SK-N-SH treated with all-trans-retinoic acid at 6 μM for 48 hours (cell line): ENCODE measurements around the gene CELA1.

Source experiments
- ATAC-seq: fragments of 200-7000 bp; cut with Tn5 transposase; 3 replicates; pipeline ENCODE4 v1.9.1; 2020; ENCODE audit warnings: mild to moderate bottlenecking, moderate library complexity
- ARNTL ChIP-seq: fragments of 450-650 bp; formaldehyde crosslinking; IDR thresholded peaks from 2 replicates; pipeline ENCODE4 v1.5.0; 2020; ENCODE audit warnings: low read depth, mild to moderate bottlenecking, moderate library complexity, borderline replicate concordance
- BACH2 ChIP-seq: fragments of 250-450 bp; sonication (Bioruptor Pico); IDR thresholded peaks from 2 replicates; pipeline ENCODE4 v1.9.0; 2021; ENCODE audit warnings: mild to moderate bottlenecking, borderline replicate concordance
- CSDC2 ChIP-seq: fragments of 250-450 bp; sonication (Bioruptor Pico); IDR thresholded peaks from 2 replicates; pipeline ENCODE4 v1.5.0; 2020; ENCODE audit warnings: mild to moderate bottlenecking, moderate library complexity
- ESRRG ChIP-seq: fragments of 250-450 bp; sonication (Bioruptor Pico); IDR thresholded peaks from 2 replicates; pipeline ENCODE4 v1.6.1; 2021; ENCODE audit warnings: mild to moderate bottlenecking
- GLIS3 ChIP-seq: fragments of 250-450 bp; sonication (Bioruptor Pico); IDR thresholded peaks from 2 replicates; pipeline ENCODE4 v1.5.0; 2020; ENCODE audit warnings: mild to moderate bottlenecking, moderate library complexity
- ISL1 ChIP-seq: fragments of 250-450 bp; sonication (Bioruptor Pico); IDR thresholded peaks from 2 replicates; pipeline ENCODE4 v2.1.2; 2022; ENCODE audit warnings: mild to moderate bottlenecking, moderate library complexity
- OSR1 ChIP-seq: fragments of 250-450 bp; sonication (Bioruptor Pico); IDR thresholded peaks from 2 replicates; pipeline ENCODE4 v1.8.0; 2022; ENCODE audit warnings: moderate library complexity, mild to moderate bottlenecking, inconsistent platforms
- PPARA ChIP-seq: fragments of 250-450 bp; sonication (Bioruptor Pico); IDR thresholded peaks from 2 replicates; pipeline ENCODE4 v1.5.0; 2020; ENCODE audit warnings: mild to moderate bottlenecking, borderline replicate concordance
- RARB ChIP-seq: fragments of 250-450 bp; sonication (Bioruptor Pico); IDR thresholded peaks from 2 replicates; pipeline ENCODE4 v1.8.0; 2021; ENCODE audit warnings: mild to moderate bottlenecking, moderate library complexity
- SNAI2 ChIP-seq: fragments of 250-450 bp; sonication (Bioruptor Pico); IDR thresholded peaks from 2 replicates; pipeline ENCODE4 v1.5.0; 2020; ENCODE audit warnings: mild to moderate bottlenecking, moderate library complexity
- TCF4 ChIP-seq: fragments of 250-450 bp; sonication (Bioruptor Pico); IDR thresholded peaks from 2 replicates; pipeline ENCODE4 v1.8.0; 2021; ENCODE audit warnings: mild to moderate bottlenecking, moderate library complexity, borderline replicate concordance
- TOX ChIP-seq: fragments of 250-450 bp; sonication (Bioruptor Pico); IDR thresholded peaks from 2 replicates; pipeline ENCODE4 v1.8.0; 2021; ENCODE audit warnings: mild to moderate bottlenecking, moderate library complexity, borderline replicate concordance
- ZC3H10 ChIP-seq: fragments of 250-450 bp; sonication (Bioruptor Pico); IDR thresholded peaks from 2 replicates; pipeline ENCODE4 v1.5.1; 2021; ENCODE audit warnings: mild to moderate bottlenecking, moderate library complexity
- ZFP3 ChIP-seq: fragments of 250-450 bp; sonication (Bioruptor Pico); IDR thresholded peaks from 2 replicates; pipeline ENCODE4 v1.5.0; 2020; ENCODE audit warnings: mild to moderate bottlenecking, moderate library complexity
- ZFP30 ChIP-seq: fragments of 450-650 bp; formaldehyde crosslinking; IDR thresholded peaks from 2 replicates; pipeline ENCODE4 v1.5.0; 2022; ENCODE audit warnings: mild to moderate bottlenecking, moderate library complexity
- ZNF565 ChIP-seq: fragments of 450-650 bp; formaldehyde crosslinking; conservative IDR thresholded peaks from 2 replicates; pipeline ENCODE4 v1.5.0; 2020; ENCODE audit warnings: low read depth, mild to moderate bottlenecking, moderate library complexity
- ZNF70 ChIP-seq: fragments of 450-650 bp; formaldehyde crosslinking; IDR thresholded peaks from 2 replicates; pipeline ENCODE4 v1.5.0; 2020; ENCODE audit warnings: mild to moderate bottlenecking, moderate library complexity
- ZNF8 ChIP-seq: fragments of 450-650 bp; formaldehyde crosslinking; IDR thresholded peaks from 2 replicates; pipeline ENCODE4 v1.5.0; 2020; ENCODE audit warnings: mild to moderate bottlenecking, moderate library complexity
- TF ChIP-seq, protein P1 (sequence below): fragments of 250-450 bp; sonication (Bioruptor Pico); IDR thresholded peaks from 2 replicates; pipeline ENCODE4 v1.8.0; 2020; ENCODE audit warnings: mild to moderate bottlenecking, moderate library complexity, borderline replicate concordance
- TF ChIP-seq, protein P2 (sequence below): fragments of 250-450 bp; sonication (Bioruptor Pico); IDR thresholded peaks from 2 replicates; pipeline ENCODE4 v1.8.0; 2021; ENCODE audit warnings: low read depth, mild to moderate bottlenecking, moderate library complexity, borderline replicate concordance
- TF ChIP-seq, protein P3 (sequence below): fragments of 250-450 bp; sonication (Bioruptor Pico); IDR thresholded peaks from 2 replicates; pipeline ENCODE4 v1.5.0; 2020; ENCODE audit warnings: mild to moderate bottlenecking, moderate library complexity
- TF ChIP-seq, protein P4 (sequence below): fragments of 250-450 bp; sonication (Bioruptor Pico); IDR thresholded peaks from 2 replicates; pipeline ENCODE4 v1.5.1; 2021; ENCODE audit warnings: mild to moderate bottlenecking, moderate library complexity
- TF ChIP-seq, protein P5 (sequence below): fragments of 250-450 bp; sonication (Bioruptor Pico); IDR thresholded peaks from 2 replicates; pipeline ENCODE4 v1.5.1; 2020; ENCODE audit warnings: low read depth, mild to moderate bottlenecking, moderate library complexity

Gene CELA1

DNA sequence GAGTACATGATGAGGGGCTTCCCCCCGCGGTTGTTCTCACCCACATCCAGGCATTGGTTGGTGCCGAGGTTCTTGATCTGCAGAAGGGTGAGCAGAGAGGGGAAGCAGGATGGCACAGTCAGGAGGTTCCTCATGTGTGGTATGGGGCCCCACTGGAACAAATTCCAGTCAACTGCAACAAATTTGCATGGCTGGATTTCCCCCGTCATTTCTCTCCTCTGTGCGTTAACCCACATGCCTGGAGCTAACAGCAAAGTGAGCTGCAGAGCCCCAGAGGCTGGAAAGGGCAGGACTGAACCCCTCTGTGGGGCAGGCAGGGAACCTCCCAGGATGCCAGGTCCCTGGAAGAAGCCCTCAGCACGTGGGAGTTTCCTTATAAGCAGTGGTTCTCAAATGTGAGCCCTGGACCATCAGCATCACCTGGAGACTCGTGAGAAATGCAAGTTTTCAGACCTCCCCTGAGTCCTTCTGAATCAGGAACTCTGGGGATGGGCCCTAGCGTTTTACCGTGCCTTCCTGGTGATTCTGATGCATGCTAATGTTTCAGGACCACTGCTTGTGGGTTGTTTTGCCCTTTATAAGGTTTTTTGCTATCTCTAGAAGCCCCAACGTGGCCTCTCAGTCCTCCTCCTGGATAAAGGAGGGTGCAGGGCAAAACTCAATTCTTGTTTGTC is 11.0 kb upstream of the CELA1 start:
- TF ChIP-seq TOX (CRISPR knock-in tag) (no peak), RARB (CRISPR knock-in tag) (no peak), ZNF565 (CRISPR knock-in tag) (no peak), ARNTL (CRISPR knock-in tag) (no peak), ESRRG (CRISPR knock-in tag) (no peak), ZNF8 (CRISPR knock-in tag) (no peak), SNAI2 (CRISPR knock-in tag) (no peak), ZNF70 (no peak), OSR1 (CRISPR knock-in tag) (no peak), TCF4 (CRISPR knock-in tag) (no peak), PPARA (CRISPR knock-in tag) (no peak), BACH2 (no peak), ZFP30 (CRISPR knock-in tag) (no peak), CSDC2 (no peak)
- TF ChIP-seq, protein P1, sequence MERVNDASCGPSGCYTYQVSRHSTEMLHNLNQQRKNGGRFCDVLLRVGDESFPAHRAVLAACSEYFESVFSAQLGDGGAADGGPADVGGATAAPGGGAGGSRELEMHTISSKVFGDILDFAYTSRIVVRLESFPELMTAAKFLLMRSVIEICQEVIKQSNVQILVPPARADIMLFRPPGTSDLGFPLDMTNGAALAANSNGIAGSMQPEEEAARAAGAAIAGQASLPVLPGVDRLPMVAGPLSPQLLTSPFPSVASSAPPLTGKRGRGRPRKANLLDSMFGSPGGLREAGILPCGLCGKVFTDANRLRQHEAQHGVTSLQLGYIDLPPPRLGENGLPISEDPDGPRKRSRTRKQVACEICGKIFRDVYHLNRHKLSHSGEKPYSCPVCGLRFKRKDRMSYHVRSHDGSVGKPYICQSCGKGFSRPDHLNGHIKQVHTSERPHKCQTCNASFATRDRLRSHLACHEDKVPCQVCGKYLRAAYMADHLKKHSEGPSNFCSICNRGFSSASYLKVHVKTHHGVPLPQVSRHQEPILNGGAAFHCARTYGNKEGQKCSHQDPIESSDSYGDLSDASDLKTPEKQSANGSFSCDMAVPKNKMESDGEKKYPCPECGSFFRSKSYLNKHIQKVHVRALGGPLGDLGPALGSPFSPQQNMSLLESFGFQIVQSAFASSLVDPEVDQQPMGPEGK, result no peak
- TF ChIP-seq, protein P2, sequence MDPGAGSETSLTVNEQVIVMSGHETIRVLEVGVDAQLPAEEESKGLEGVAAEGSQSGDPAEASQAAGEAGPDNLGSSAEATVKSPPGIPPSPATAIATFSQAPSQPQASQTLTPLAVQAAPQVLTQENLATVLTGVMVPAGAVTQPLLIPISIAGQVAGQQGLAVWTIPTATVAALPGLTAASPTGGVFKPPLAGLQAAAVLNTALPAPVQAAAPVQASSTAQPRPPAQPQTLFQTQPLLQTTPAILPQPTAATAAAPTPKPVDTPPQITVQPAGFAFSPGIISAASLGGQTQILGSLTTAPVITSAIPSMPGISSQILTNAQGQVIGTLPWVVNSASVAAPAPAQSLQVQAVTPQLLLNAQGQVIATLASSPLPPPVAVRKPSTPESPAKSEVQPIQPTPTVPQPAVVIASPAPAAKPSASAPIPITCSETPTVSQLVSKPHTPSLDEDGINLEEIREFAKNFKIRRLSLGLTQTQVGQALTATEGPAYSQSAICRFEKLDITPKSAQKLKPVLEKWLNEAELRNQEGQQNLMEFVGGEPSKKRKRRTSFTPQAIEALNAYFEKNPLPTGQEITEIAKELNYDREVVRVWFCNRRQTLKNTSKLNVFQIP (CRISPR knock-in tag), result no peak
- TF ChIP-seq, protein P3, sequence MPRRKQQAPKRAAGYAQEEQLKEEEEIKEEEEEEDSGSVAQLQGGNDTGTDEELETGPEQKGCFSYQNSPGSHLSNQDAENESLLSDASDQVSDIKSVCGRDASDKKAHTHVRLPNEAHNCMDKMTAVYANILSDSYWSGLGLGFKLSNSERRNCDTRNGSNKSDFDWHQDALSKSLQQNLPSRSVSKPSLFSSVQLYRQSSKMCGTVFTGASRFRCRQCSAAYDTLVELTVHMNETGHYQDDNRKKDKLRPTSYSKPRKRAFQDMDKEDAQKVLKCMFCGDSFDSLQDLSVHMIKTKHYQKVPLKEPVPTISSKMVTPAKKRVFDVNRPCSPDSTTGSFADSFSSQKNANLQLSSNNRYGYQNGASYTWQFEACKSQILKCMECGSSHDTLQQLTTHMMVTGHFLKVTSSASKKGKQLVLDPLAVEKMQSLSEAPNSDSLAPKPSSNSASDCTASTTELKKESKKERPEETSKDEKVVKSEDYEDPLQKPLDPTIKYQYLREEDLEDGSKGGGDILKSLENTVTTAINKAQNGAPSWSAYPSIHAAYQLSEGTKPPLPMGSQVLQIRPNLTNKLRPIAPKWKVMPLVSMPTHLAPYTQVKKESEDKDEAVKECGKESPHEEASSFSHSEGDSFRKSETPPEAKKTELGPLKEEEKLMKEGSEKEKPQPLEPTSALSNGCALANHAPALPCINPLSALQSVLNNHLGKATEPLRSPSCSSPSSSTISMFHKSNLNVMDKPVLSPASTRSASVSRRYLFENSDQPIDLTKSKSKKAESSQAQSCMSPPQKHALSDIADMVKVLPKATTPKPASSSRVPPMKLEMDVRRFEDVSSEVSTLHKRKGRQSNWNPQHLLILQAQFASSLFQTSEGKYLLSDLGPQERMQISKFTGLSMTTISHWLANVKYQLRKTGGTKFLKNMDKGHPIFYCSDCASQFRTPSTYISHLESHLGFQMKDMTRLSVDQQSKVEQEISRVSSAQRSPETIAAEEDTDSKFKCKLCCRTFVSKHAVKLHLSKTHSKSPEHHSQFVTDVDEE, result no peak
- TF ChIP-seq, protein P4, sequence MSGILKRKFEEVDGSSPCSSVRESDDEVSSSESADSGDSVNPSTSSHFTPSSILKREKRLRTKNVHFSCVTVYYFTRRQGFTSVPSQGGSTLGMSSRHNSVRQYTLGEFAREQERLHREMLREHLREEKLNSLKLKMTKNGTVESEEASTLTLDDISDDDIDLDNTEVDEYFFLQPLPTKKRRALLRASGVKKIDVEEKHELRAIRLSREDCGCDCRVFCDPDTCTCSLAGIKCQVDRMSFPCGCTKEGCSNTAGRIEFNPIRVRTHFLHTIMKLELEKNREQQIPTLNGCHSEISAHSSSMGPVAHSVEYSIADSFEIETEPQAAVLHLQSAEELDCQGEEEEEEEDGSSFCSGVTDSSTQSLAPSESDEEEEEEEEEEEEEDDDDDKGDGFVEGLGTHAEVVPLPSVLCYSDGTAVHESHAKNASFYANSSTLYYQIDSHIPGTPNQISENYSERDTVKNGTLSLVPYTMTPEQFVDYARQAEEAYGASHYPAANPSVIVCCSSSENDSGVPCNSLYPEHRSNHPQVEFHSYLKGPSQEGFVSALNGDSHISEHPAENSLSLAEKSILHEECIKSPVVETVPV, result no peak
- TF ChIP-seq, all 23 proteins: peak for 0
- no peak for ATAC-seq

DNA sequence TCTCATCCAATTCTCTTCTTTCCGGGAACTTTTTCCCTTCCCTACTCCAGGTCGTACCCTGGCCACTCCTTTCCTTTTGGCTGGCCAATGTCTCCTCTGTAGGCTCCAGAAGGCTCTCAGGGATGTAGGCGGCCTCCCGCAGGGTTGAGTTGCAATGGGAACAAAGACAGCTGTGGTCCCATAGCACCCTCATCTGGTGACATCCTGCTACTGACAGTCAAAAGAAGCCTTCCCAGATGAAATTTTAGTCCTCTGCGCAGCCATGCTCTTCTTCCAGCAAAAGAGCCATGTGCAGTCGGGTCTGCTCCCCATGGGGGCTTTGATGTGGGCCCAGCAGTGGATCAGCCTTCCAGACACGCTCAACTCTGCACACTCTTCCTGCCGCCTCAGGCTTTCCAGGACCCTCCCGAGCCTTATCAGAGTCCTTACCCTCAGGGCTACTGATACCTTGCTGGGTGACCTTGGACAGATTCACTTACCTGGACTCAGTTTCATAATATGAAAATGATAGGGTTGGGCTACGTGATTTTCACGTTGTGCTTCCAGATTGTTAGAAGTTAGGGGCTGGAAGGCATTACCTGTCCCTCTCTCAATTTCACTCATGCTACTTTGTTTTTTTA is 5.5 kb upstream of the CELA1 start:
- ATAC-seq, result peak; percentile 74
- TF ChIP-seq ZNF70 (no peak), PPARA (CRISPR knock-in tag) (no peak), ARNTL (CRISPR knock-in tag) (no peak), ZC3H10 (CRISPR knock-in tag) (no peak), OSR1 (CRISPR knock-in tag) (no peak), GLIS3 (CRISPR knock-in tag) (no peak), ZNF8 (CRISPR knock-in tag) (no peak), BACH2 (no peak), ISL1 (CRISPR knock-in tag) (no peak), ZFP3 (CRISPR knock-in tag) (no peak), RARB (CRISPR knock-in tag) (no peak)
- TF ChIP-seq, protein P4, result no peak
- TF ChIP-seq, protein P5, sequence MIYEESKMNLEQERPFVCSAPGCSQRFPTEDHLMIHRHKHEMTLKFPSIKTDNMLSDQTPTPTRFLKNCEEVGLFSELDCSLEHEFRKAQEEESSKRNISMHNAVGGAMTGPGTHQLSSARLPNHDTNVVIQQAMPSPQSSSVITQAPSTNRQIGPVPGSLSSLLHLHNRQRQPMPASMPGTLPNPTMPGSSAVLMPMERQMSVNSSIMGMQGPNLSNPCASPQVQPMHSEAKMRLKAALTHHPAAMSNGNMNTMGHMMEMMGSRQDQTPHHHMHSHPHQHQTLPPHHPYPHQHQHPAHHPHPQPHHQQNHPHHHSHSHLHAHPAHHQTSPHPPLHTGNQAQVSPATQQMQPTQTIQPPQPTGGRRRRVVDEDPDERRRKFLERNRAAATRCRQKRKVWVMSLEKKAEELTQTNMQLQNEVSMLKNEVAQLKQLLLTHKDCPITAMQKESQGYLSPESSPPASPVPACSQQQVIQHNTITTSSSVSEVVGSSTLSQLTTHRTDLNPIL, result no peak
- TF ChIP-seq, protein P2 (CRISPR knock-in tag), result no peak
- TF ChIP-seq, protein P3, result no peak
